ENCODE measurements around the gene SCN8A.

The SCN8A gene

DNA sequence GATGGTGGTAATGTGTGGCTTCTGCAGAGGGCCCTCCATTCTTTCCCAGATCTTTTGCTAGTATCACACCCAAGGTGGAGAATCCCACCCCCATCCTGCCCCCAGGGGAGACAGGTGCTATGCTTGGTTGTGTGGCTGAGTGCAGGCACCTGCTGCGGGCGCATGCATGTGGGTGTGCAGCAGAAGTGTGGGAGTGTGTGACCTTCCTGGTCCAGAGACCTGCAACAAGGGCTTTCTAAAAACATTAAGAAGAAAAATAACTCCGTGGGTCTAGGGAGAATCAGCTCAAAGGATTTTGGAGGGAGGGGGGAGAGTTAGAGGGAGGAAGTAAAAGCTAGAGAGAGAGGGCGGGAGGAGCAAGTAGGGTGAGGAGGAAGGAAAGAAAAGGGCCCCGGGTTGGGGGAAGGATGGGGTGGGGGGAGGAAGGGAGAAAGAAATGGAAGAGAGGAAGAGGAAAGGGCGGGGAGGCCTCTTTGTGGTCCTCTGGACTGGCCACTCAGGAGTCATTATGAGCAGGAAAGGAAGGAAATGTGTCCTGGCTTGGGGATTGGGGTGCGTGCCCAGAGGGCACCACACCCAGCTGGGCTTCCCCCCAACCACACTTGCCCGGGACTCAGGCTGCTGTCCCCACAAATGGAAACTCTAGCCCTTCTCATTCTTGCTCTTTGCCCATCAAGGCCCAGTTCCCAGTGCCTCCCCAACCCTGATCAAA lies 260.5 kb downstream of the SCN8A start:
- no peak for DNase-seq (ENCODE audit: low read depth)
- TF ChIP-seq, protein P1, sequence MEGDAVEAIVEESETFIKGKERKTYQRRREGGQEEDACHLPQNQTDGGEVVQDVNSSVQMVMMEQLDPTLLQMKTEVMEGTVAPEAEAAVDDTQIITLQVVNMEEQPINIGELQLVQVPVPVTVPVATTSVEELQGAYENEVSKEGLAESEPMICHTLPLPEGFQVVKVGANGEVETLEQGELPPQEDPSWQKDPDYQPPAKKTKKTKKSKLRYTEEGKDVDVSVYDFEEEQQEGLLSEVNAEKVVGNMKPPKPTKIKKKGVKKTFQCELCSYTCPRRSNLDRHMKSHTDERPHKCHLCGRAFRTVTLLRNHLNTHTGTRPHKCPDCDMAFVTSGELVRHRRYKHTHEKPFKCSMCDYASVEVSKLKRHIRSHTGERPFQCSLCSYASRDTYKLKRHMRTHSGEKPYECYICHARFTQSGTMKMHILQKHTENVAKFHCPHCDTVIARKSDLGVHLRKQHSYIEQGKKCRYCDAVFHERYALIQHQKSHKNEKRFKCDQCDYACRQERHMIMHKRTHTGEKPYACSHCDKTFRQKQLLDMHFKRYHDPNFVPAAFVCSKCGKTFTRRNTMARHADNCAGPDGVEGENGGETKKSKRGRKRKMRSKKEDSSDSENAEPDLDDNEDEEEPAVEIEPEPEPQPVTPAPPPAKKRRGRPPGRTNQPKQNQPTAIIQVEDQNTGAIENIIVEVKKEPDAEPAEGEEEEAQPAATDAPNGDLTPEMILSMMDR (conservative IDR thresholded peaks at IDR 0.05; ENCODE audit: low read depth, low read length) = no peak
- no peak overlapping the region for H3K4me3 ChIP-seq (ENCODE audit: low read depth, low read length)

DNA sequence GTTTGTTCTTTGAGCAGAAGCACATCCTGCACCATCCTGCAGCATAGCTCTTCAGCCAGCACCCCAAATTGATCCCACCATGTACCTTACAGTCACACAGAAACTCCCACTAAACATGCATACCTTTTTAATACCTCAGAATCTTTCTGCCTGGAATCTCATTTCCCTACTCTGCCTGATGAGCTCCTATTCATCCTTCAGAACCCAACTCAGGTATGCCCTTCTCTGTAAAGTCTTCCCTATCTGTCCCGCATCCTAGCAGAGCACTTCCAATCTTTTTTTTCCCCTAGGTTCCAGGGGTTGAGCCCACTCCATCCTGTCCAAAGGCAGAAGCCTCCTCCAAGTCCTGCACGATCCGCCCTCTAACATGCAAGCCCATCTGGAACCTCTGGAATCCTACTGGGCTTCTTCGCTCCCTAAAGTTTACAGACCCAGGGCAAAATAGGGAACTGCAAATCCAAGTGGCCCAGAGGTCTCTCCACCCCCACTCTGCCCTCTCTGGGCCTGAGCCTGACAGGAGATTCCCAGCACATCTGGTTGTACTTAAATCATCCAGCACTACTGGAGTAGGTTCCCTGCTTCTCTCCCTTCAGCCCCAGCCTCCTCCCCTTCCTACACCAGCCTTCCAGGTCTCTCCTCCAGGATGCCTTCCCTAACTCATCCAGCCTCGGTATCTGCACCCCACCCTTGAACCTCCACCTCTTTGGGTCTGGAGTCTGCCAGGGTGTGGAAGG lies 261.5 kb downstream of the SCN8A start:
- TF ChIP-seq, protein P1 (conservative IDR thresholded peaks at IDR 0.05; ENCODE audit: low read depth, low read length) = no peak
- DNase-seq (ENCODE audit: low read depth) = no peak
- no peak overlapping the region for H3K4me3 ChIP-seq (ENCODE audit: low read depth, low read length)

DNA sequence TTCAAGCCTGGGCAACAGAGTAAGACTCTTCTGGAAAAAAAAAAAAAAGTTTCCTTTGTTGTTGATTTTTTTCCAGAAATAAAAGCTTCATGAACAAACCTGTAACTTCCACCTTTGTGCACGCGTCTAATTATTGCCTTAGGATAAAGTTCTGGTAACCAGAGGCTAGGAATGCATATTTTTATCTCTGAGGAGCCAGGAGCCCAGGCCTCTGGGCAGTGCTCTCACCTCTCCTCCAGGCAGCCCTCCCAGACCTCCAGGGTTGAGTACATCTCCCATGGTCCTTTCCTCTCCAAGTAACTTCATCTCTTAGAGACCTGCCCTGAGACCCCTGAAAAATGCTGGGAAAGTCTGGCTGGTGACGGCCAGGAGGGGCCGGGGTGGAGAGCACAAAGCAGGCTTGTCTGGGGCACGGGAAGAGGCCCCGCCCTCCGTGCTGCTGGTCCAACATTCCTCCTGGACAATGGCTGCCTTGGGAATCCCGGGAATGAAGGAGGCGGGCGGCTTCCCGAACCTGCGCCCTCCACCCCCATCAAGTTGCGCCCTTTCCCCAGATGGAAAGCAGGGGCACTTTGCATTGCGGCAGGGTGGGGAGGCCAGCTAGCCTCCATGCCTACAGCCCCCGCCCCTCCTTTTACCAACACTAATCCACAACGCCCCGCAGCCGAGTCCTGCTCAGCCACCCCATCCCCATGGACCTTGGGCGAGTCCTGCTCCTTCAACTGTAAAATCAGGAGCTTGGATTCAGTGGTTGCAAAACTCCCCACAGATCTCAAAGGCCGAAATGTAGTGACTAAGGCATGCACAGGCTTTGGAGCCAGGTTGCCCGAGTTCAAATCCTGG lies 264.8 kb downstream of the SCN8A start:
- no peak for DNase-seq (ENCODE audit: low read depth)
- TF ChIP-seq, protein P1 (conservative IDR thresholded peaks at IDR 0.05; ENCODE audit: low read depth, low read length) = no peak
- no peak overlapping the region for H3K4me3 ChIP-seq (ENCODE audit: low read depth, low read length)

DNA sequence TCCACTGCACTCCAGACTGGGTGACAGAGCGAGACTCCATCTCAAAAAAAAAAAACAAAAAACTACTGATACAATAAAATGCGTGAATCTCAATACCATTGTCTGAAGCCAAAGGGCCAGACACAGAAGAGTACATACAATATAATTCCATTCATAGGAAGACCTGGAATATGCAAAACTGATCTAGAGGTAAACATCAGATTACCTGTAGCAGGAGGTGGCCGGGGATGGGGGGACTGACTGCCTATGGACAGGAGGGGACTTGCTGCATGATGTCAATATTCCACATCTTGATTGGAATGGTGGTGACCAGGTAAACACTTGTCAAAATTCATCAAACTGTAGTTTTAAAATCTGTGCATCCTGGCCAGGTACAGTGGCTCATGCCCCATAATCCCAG lies 270.0 kb downstream of the SCN8A start:
- TF ChIP-seq, protein P1 (conservative IDR thresholded peaks at IDR 0.05; ENCODE audit: low read depth, low read length) = no peak
- DNase-seq (ENCODE audit: low read depth) = no peak
- H3K4me3 ChIP-seq (ENCODE audit: low read depth, low read length) = no peak overlapping the region

Data from choroid plexus epithelial cell (primary cell).